HG03025 (cell line): ENCODE data around the gene LTBP1.
"Not testable (repeated sequence)": the region's sequence is repeated elsewhere in the genome, so short reads cannot be mapped to it uniquely, and the experiment has no call there.

Experiments used
- ATAC-seq: cut with Tn5 transposase; IDR thresholded peaks from one replicate; pipeline ENCODE4 v1.9.1; 2021; ENCODE audit warnings: mild to moderate bottlenecking, moderate library complexity; ENCODE audit not compliant: unreplicated experiment, low FRiP score

Gene LTBP1

GRCh38 chr2:33030326-33030725 lies 83.6 kb downstream of the LTBP1 start:
- no peak for ATAC-seq

- ATAC-seq = no peak
These were observed 85.5 kb downstream of the LTBP1 start for GRCh38 chr2:33032245-33032644.

GRCh38 chr2:33033606-33034081 lies 86.9 kb downstream of the LTBP1 start:
- no peak for ATAC-seq

GRCh38 chr2:33034784-33035183 lies 88.0 kb downstream of the LTBP1 start:
- ATAC-seq = no peak

- ATAC-seq = no peak
These were observed 91.5 kb downstream of the LTBP1 start for GRCh38 chr2:33038230-33038629.

GRCh38 chr2:33038799-33039198 lies 92.0 kb downstream of the LTBP1 start:
- no peak for ATAC-seq

- no peak for ATAC-seq
These were observed 93.8 kb downstream of the LTBP1 start for GRCh38 chr2:33040541-33040940.

GRCh38 chr2:33042265-33042664 lies 95.5 kb downstream of the LTBP1 start:
- no peak for ATAC-seq

GRCh38 chr2:33042819-33043218 lies 96.1 kb downstream of the LTBP1 start:
- no peak for ATAC-seq

- no peak for ATAC-seq
These were observed 101.2 kb downstream of the LTBP1 start for GRCh38 chr2:33047939-33048338.

- ATAC-seq = no peak
These were observed 105.0 kb downstream of the LTBP1 start for GRCh38 chr2:33051586-33052360.

- ATAC-seq = no peak
These were observed 105.6 kb downstream of the LTBP1 start for GRCh38 chr2:33052361-33052735.

GRCh38 chr2:33052795-33053194 lies 106.0 kb downstream of the LTBP1 start:
- ATAC-seq = not testable (repeated sequence)

GRCh38 chr2:33056170-33056569 lies 109.4 kb downstream of the LTBP1 start:
- no peak for ATAC-seq

- ATAC-seq = not testable (repeated sequence)
These were observed 110.7 kb downstream of the LTBP1 start for GRCh38 chr2:33057307-33058028.

- ATAC-seq = no peak
These were observed 112.1 kb downstream of the LTBP1 start for GRCh38 chr2:33058716-33059470.

- no peak for ATAC-seq
These were observed 112.9 kb downstream of the LTBP1 start for GRCh38 chr2:33059471-33060156.

GRCh38 chr2:33060405-33060804 lies 113.7 kb downstream of the LTBP1 start:
- no peak for ATAC-seq

- no peak for ATAC-seq
These were observed 116.0 kb downstream of the LTBP1 start for GRCh38 chr2:33062665-33063250.

GRCh38 chr2:33064349-33064801 lies 117.6 kb downstream of the LTBP1 start:
- no peak for ATAC-seq
